DMS79 treated with DMSO at 0.1 percent for 48 hours (cell line): ENCODE data around the gene TMTC1.
"Not testable (repeated sequence)": the region's sequence is repeated elsewhere in the genome, so short reads cannot be mapped to it uniquely, and the experiment has no call there.

ENCODE experiments used
- DNase-seq: peaks from one replicate; lab custom pipeline; 2025; lab: John Stamatoyannopoulos, UW

TMTC1 gene

DNA sequence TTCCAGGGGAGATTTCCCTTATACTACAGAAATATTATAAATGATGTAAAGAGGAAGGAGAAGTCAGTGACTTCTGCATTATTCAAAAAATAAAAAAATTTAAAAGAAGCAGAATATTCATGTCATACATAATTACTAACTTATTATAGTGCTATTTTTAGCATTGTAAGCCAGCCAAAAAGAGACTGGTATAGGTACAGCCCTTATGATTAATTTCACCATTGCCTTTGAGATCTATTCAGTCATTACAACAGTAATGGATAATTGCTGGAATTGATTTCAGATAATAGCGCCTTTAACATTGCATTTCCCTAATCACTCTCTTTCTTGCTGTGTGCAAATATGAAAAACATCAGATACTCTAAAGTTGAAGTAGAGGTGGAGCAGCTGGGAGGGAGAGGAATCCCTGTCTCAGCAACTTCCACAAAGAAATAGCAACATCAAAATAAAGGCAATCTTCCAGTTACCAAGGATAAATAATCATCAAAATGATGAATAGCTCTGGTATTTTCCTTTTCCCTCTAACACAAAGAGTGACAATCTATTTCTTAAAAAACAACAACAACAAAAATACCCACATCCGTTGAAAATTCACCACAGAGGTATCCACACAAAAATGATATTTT is 214.5 kb downstream of the TMTC1 start:
- no peak for DNase-seq

DNA sequence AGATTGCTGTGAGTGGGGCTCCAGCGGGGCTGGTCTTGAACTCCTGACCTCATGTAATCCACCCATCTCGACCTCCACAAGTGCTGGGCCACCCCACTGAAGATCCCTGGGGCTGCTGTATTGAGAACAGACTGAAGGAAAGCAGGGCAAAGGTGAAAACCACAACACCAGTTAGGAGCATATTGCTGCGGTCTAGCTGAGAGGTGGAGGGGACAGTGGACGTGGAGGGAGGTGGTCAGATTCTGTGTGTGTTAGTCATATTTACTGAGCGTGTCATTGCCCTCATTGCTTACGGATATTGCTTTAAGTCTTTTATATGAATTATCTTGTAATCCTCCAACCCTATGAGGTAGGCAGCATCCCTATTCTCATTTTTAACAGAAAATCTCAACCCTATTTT is 217.3 kb downstream of the TMTC1 start:
- no peak for DNase-seq

DNA sequence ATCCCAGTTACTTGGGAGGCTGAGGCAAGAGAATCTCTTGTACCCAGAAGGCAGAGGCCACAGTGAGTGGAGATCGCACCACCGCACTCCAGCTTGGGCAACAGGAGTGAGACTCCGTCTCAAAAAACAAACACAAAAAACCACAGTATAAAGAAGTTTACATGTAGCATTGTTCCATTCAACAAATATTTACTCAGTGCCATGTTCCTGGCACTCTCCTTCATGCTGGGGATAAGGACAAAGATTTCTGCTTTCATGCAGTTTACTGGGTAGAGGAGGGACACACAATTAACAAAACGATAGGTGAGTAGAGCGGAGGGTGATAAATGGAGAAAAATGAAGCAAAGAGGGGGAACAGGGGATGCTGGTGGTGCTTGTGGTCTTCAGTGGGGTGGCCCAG is 218.0 kb downstream of the TMTC1 start:
- DNase-seq = no peak

DNA sequence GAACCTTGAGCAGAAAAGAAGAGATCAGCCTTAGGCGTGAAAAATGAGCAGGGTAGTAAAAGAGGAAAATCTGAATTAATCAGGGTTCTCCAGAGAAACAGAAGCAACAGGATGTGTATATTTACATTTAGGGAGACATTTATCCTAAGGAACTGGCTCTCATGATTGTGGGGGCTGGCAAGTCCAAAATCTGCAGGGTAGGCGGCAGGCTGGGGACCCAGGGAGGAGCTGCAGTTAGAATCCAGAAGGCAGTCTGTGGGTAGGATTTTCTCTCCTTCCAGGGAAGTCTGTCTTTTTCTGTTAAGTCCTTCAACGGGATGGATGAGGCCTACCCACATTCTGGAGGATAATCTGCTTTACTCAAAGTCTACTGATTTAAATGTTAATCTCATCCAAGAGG is 218.8 kb downstream of the TMTC1 start:
- no peak for DNase-seq

DNA sequence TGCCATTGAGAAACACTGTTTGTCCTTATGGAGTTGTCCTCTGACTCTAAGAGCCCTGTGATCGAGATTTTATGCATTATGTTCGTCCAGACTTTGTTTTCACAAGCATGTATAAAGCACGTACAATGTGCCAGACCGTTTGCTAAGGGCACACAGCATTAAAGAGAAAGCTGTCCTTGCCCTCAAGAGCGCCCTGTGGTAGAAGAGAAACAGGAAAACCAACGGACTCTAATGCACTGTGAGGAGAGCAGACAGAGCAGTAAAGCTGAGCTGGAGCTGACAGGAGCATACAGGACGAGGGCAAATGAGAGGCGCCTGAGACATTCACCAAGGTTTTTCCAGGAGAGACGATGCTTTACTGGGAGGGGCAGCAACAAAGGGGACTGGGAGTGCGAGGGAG is 220.1 kb downstream of the TMTC1 start:
- no peak for DNase-seq

DNA sequence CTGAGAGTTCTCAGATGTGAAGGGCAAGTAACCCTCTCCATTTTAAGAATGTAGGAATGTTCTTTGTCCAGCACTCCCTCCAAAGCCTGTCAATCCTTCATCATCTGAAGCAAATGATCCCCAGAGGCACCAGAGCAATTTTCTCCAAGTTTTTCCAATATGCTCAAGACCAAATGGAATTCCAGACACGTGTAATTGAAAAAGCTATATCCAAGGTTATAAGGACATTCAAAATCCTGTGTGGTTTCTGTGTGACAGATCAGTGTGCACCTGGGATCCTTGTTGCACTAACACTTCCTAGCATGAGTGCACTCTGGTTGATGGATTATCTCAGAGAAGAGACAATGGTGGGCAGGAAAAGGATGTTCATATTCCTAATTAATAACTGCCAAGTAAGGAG is 220.7 kb downstream of the TMTC1 start:
- no peak for DNase-seq

DNA sequence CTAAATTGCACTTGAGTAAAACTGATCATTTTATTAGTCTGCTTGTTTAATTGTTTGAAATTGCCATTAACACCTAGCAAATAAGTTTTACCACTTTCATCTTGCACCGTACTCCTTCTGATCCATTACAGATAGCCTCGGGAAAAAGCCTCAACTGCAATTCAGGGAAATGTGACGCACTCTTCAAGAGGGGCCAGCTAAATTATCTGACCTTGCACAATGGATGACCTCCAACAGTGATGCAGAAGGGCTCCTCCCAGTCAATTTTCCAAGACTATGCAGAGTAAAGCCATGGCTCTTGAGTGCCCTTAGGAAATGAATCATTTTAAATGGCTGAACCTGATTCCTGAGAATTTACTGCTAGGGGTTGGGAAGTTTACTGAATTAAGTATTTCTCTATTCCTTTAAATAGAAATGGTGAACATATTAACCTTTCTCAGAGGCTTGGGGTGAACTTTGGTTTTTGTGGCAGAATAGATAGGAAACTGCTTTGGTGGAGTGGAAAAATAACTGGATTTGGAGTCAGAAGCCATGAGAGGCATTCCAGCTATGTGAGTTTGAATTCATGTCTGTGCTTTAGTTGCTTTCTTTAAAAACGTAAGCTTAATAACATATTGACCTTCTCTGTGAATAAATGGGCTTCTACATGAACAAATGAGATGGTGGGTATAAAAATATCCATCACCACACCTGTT is 221.5 kb downstream of the TMTC1 start:
- DNase-seq = no peak

DNA sequence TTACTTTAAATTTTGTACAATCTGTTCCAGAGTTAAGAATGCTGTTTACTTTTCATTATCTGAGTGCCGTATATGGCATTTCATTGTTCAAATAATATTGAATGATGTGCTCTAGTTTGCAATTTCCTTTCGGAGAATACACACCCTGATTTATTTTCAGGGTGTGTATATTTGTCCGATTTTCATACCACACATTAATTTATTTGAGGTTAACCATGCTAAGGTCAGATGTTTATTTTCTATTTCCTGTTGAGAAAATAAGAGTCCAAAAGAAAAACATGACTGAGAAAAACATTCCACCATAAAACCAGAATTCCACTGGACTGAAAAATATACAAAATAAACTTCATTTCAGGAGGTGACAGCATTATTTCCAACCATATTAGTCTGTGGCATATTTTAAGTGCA is 222.1 kb downstream of the TMTC1 start:
- DNase-seq = no peak

DNA sequence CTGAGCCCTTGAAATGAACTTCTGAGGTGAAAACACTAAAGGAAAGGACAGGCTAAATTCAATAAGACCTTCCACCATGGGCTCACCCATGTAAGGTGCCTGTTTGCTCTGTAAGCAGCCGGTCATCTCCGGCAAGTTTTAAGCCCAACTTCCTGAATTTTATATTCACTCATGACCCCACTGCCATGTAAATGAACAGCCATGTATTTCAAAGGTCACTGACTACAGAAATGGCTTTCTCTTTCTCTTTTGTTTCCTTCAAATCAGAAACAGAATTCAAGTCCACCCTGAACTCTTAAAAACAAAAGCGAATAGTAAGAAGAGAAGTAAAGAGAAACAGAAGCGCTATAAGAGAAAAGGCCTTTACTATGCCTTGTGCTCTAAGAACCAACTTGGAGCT is 224.5 kb downstream of the TMTC1 start:
- DNase-seq = no peak

DNA sequence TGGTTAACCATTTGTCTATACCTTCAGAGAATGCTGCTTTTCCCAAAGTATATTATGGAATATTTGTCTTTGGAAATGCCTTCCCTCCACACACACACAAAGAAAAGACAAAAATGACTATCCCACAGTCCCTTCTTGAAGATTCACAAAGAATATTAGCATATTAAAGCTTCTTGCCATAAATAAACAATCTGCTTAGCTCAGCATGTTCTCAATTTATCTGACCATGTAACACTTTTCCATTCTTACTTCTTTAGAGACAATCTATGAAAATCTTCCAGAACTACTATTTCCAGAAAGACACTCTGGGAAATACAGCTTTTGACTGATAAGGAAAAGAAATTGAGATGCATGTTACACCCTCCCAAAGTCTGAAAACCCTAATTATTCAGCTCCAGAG is 227.4 kb downstream of the TMTC1 start:
- no peak for DNase-seq

DNA sequence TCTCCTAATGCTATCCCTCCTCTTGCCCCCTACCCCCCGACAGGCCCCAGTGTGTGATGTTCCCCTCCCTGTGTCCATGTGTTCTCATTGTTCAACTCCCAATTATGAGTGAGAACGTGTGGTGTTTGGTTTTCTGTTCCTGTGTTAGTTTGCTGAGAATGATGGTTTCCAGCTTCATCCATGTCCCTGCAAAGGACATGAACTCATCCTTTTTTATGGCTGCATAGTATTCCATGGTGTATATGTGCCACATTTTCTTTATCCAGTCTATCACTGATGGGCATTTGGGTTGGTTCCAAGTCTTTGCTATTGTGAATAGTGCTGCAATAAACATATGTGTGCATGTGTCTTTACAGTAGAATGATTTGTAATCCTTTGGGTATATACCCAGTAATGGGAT is 228.3 kb downstream of the TMTC1 start:
- DNase-seq = not testable (repeated sequence)

DNA sequence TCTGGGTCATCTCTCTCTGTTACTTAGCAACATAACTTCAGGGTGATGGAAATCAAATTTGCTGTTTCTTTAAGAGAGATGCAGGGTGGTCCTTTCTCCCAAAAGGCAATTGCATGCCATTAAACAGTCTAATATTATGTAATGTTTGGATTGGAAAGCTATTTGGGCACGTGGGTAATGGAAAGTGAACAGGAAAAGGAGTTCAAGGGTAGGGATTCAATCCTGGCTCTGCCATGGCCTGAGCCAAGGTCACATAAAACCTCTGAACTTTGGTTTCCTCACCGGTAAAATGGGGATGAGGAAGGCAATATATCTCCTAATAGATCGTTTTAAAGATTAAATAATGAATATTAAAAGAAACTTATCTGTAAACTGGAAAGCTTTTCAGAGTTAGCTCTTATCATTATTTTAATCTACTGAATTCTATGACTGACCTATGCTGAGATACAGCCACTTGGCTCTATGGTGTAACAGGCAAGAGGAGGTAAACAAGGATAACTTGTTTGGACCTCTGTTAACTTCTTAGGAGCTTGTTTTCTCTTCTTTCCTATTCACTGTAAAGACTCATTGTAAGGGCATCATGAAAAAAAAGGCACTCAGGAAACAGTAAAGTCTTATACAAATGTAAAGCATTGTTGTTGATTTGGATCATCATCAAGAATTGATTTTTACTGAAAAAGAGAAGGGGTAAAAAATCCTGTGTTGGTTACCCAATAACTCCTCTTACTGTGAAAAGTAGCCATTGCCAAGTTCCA is 230.6 kb downstream of the TMTC1 start:
- no peak for DNase-seq

DNA sequence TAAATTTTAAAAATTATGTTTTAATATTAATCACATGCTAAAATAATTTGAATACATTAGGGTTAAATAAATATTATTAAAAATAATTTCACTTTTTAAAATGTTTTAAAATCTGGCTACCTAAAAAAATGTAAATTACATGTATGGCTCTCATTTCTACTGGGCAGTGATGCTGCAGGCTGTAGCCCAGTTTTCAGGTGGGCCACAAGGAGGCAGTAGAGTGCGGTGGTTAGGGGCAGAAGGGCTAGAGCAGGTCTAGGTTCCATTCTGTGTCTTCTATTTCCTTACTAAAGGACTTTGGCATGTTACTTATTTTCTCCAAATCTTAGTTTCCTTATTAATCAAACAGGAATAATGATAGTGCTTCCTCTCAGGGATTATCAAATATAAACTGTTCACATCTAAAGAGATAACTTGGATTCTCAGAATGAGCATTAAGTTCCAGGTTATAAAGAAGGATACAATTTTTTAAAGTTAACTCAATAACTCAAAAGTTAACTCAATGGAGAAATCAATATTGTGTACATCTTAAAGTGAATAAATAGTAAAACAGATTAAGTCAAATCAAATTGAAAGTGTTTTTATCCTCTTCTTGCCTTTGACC is 231.3 kb downstream of the TMTC1 start:
- no peak for DNase-seq

DNA sequence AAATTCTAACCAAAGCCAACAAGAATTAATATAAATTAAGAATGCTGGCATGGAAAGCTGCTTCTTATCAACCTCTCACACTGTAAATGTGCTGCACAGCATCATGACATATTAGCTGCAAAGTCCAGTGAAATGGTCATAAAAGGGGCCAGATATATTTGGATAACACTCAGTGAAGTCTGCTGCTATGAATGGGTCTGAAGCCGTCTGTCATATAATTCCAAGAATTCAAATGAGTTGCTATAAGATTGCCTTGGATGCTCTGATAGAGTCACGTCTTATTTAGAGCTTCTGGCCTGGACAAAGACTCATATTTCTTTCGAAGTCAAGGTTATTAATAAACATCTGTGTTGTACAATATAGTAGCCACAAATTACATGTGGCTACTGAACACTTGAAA is 231.9 kb downstream of the TMTC1 start:
- DNase-seq = no peak

DNA sequence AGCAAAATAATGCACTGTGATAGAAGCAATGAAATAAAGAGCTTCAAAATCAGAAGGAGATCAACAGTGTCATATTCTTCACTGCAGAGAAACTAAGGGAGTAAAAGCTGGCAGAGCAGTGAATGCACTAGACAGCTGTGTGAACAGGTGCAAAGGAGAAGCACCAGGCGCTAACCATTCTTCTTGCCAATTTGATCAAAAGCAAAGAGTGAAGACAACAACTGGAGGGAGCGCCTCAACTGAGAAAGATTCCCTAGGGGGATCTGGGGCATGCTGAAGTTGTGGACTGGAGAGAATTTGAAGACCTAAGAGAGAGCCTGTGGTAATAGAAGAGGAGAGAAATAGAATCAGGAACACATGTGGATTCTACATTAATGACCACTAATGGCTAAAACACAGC is 235.9 kb downstream of the TMTC1 start:
- DNase-seq = no peak

DNA sequence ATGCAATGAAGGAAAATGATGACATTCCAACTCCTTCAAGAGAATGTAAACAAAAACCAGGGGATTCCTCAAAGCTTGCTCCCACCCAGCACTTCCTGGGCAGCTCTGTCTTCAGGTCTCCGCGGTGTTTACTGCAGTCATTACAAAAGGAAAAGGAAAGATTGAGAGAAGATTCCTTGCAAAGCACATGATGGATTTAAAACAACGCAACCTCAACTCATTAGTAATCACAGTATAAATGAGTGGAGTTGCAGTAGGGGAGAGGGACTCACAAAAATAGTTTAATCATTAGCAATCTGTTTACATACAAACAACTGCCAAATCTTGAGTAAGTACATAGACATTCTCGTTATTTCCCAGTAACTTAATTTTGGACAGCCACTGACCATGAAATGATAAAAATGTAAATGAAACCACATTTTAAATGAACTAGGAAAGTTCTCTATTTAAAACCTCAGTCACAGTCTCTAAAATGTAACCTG is 236.6 kb downstream of the TMTC1 start:
- DNase-seq = no peak

DNA sequence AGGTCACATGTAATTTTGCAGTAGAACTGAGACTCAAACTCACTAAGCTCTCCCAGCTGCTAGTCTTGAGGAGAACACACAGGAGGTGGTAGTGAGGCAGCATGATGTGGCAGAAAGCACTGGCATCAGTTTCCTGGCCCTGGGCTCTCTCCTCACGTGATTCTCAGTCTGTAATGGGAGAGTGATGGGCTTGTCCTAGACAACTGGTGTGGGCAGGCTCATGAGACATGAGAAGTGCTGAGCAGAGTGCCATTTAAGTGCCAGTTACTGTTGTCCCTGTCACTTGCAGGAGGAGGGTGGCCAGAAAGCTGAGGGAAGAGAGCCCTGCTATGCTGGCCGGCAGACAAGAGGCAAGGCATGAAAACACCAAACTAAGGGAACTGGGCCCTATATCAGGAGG is 237.7 kb downstream of the TMTC1 start:
- DNase-seq = no peak

DNA sequence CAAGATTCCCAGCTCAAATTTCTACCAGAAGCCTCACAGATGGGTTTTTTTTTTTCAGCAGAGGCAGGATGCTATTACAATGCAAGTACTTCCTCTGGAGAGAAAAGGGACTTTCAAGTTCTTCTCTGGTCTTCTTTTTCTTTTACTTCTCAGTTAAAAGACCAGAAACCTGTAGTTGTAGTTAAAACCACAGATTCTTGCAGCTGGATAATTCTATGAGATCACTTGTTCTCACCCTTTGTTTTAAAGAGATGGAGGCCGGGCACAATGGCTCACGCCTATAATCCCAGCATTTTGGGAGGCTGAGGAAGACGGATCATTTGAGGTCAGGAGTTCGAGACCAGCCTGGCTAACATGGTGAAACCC is 238.7 kb downstream of the TMTC1 start:
- no peak for DNase-seq

DNA sequence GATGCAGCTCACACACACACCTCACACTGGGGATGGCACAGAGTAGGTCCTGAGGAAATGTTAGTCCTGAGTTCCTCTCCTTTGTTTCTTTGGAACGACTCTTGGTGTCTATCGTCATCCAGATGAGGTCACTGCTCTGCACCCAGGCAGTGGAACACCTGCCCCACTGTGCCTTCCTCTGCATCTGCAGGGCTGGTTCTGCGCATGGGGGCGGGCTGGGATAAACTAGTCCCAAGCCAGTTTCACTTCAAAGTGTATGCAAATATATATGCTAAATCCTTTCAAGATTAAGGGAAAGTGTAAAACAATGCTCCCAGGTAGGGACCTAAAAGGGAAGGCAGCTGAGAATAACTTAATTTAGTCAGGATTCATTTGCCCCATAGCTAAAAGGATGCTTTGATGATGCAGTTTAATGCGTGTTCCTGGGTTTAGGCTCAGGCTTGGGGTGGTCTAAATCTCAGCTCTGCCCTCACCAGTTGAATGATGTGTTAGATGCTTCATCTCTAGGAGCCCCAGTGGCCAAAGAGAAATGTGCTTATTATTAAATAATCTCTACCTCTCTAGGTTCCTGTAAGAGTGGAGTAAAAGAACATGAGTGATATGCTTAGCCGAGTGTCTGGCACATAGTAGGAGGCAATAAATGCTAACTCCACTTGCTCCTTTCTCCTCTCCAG is 239.2 kb downstream of the TMTC1 start:
- DNase-seq = no peak

DNA sequence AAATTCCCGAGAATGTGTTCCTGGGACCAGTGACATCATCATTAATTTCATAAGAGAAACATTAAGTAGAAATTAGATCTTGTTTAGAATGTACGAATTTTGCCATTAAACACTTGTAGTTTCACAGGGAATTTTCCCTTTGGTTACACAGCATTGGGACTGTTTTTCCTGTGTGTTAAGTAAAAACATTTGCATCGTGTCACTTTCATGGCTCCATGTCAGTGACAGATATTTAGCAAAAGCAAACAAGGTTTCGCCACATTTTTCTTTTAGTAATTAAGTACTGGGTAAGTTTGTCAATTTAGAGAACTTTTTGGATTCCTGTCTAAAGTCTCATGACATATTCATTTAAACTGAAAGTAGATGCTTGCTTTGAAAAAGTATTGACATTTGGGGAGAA is 240.7 kb downstream of the TMTC1 start:
- no peak for DNase-seq

DNA sequence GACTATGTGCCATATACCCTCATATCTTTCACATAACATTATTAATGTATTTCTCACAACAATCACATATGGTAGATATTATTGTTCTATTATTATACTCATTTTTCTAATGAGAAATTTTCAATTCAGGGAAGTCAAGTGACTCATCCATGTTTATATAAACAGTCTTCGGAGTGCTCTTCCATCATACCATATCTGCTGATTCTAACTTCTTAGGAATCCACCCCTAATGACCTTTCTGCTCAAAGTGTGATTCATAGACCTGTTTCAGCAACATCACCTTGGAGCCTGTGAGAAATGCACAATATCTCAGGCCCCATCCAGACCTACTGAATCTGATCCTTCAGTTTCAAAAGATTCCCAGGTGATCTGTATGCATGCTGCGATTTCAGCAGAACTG is 246.4 kb downstream of the TMTC1 start:
- DNase-seq = no peak

DNA sequence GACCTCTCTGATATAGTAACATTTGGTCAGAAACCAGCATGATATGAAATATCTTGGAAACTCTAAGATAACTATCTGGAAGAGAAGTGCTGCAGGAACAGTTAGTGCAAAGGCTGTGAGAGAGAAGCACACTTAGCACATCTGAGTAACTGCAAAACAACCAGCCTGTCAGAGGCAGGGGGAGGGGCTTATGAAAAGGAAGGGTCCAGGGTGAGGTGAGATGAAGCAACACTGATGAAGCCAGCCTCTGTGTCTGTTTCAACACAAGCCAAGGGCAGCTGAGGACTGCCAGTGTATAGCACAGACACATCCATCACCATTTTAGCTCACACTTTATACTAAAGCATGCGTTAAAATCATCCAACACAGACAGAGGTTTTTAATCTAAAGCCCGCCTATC is 248.8 kb downstream of the TMTC1 start:
- no peak for DNase-seq
